Activated CD8-positive, alpha-beta memory T cell treated with anti-CD3 and anti-CD28 coated beads for 36 hours (primary cell): ENCODE data around the gene ANO3. TPM values are rescaled to one million over a fixed set of nuclear protein-coding genes. Genes with fewer than 3 reads are reported as not detected.
"Not testable (repeated sequence)": the region's sequence is repeated elsewhere in the genome, so short reads cannot be mapped to it uniquely, and the experiment has no call there.

Experiments
- CTCF ChIA-PET: fragments of 350-600 bp; sonication (Branson Sonifier 250); formaldehyde crosslinking; loops from one replicate; lab custom pipeline; 2021; ENCODE audit warnings: antibody characterized with exemption; lab: Charles Lee
- POLR2A ChIA-PET: fragments of 350-600 bp; sonication (Branson Sonifier 250); formaldehyde crosslinking; loops from one replicate; lab custom pipeline; 2021; ENCODE audit warnings: antibody characterized with exemption; lab: Charles Lee
- total RNA-seq, 2 experiments: library from RNA; stranded (reverse); gene quantifications; one replicate each; pipeline ENCODE4 v1.2.3, GENCODE V29; 2021

The ANO3 gene
- total RNA-seq, 2 experiments from 2014 or later, result not detected

GRCh38 chr11:26557666-26558065, 225.7 kb downstream of the ANO3 start:
- ChIA-PET POLR2A (no interaction called here), CTCF (interaction anchor here (0.7 kb wide), 1 partner anchor 1805 kb away, joined by 3 read pairs; no protein-coding TSS in a partner anchor)

GRCh38 chr11:26558190-26558589, 226.3 kb downstream of the ANO3 start:
- CTCF ChIA-PET, result no interaction called here
- POLR2A ChIA-PET, result no interaction called here

GRCh38 chr11:26569646-26570045, 237.7 kb downstream of the ANO3 start:
- ChIA-PET CTCF (no interaction called here), POLR2A (no interaction called here)

GRCh38 chr11:26571861-26572654, 240.1 kb downstream of the ANO3 start, which contains the start of gene MUC15:
Gene MUC15, minus strand, starts transcription at chr11:26572263. Its CDS starts 5,169 bp downstream, at chr11:26567094.
- ChIA-PET CTCF (no interaction called here), POLR2A (no interaction called here)

- ChIA-PET CTCF (no interaction called here), POLR2A (no interaction called here)
These were observed 241.0 kb downstream of the ANO3 start for GRCh38 chr11:26572770-26573402.

GRCh38 chr11:26573896-26574295, 242.0 kb downstream of the ANO3 start:
- ChIA-PET CTCF (no interaction called here), POLR2A (no interaction called here)

GRCh38 chr11:26575946-26576345, 244.0 kb downstream of the ANO3 start:
- ChIA-PET POLR2A (no interaction called here), CTCF (no interaction called here)

GRCh38 chr11:26578998-26579661, 247.2 kb downstream of the ANO3 start:
- ChIA-PET CTCF (no interaction called here), POLR2A (no interaction called here)

GRCh38 chr11:26579683-26580082, 247.8 kb downstream of the ANO3 start:
- ChIA-PET POLR2A (no interaction called here), CTCF (no interaction called here)

GRCh38 chr11:26580929-26581328, 249.0 kb downstream of the ANO3 start:
- ChIA-PET POLR2A (no interaction called here), CTCF (no interaction called here)

- POLR2A ChIA-PET, result no interaction called here
These were observed 251.6 kb downstream of the ANO3 start for GRCh38 chr11:26583550-26583949.

GRCh38 chr11:26584818-26585217, 252.9 kb downstream of the ANO3 start:
- POLR2A ChIA-PET, result no interaction called here

More at GRCh38 chr11:26583550-26583949, 251.6 kb downstream of the ANO3 start:
- CTCF ChIA-PET, result no interaction called here

GRCh38 chr11:26587073-26587472, 255.1 kb downstream of the ANO3 start:
- POLR2A ChIA-PET, result no interaction called here
- CTCF ChIA-PET, result no interaction called here

More at GRCh38 chr11:26584818-26585217, 252.9 kb downstream of the ANO3 start:
- CTCF ChIA-PET, result no interaction called here

- POLR2A ChIA-PET, result no interaction called here
These were observed 261.8 kb downstream of the ANO3 start for GRCh38 chr11:26593691-26594090.

GRCh38 chr11:26595207-26595865, 263.4 kb downstream of the ANO3 start:
- CTCF ChIA-PET, POLR2A ChIA-PET: not testable (repeated sequence)

More at GRCh38 chr11:26593691-26594090, 261.8 kb downstream of the ANO3 start:
- CTCF ChIA-PET, result no interaction called here

- CTCF ChIA-PET, POLR2A ChIA-PET: not testable (repeated sequence)
These were observed 265.2 kb downstream of the ANO3 start for GRCh38 chr11:26597049-26597689.

- POLR2A ChIA-PET, result no interaction called here
- CTCF ChIA-PET, result no interaction called here
These were observed 266.0 kb downstream of the ANO3 start for GRCh38 chr11:26597899-26598298.

GRCh38 chr11:26599425-26599824, 267.5 kb downstream of the ANO3 start:
- ChIA-PET CTCF (no interaction called here), POLR2A (no interaction called here)

- ChIA-PET CTCF (no interaction called here), POLR2A (no interaction called here)
These were observed 268.0 kb downstream of the ANO3 start for GRCh38 chr11:26599876-26600434.
